IMR-90 (cell line): ENCODE results near the gene IRAK2.

Source experiments
- CEBPB ChIP-seq: IDR thresholded peaks from 2 replicates; pipeline ENCODE4 v1.6.1; 2012; ENCODE audit warnings: low read depth, low read length, improper control_type of control experiment
- CTCF ChIP-seq: conservative IDR thresholded peaks from 2 replicates; pipeline ENCODE4 v1.5.1; 2012; ENCODE audit warnings: mild to moderate bottlenecking, low read depth, low read length, improper control_type of control experiment
- ELK1 ChIP-seq: fragments of 150-350 bp; IDR thresholded peaks from 2 replicates; pipeline ENCODE4 v1.6.1; 2016; ENCODE audit warnings: low read depth, mild to moderate bottlenecking, low read length, moderate library complexity, borderline replicate concordance
- FOS ChIP-seq: fragments of 150-350 bp; IDR thresholded peaks from 2 replicates; pipeline ENCODE4 v1.6.1; 2016; ENCODE audit warnings: low read depth, low read length
- MAFK ChIP-seq: IDR thresholded peaks from 2 replicates; pipeline ENCODE4 v1.6.1; 2012; ENCODE audit warnings: low read depth, low read length, improper control_type of control experiment
- MXI1 ChIP-seq: IDR thresholded peaks from 2 replicates; pipeline ENCODE4 v1.6.1; 2012; ENCODE audit warnings: low read depth, mild to moderate bottlenecking, low read length, moderate library complexity, borderline replicate concordance
- NFE2L2 ChIP-seq: fragments of 150-350 bp; IDR thresholded peaks from 2 replicates; pipeline ENCODE4 v1.6.1; 2016; ENCODE audit warnings: low read depth, mild to moderate bottlenecking, low read length
- POLR2A ChIP-seq: IDR thresholded peaks from 2 replicates; pipeline ENCODE4 v1.6.1; 2012; ENCODE audit warnings: mild to moderate bottlenecking, low read depth, low read length
- RAD21 ChIP-seq: IDR thresholded peaks from 2 replicates; pipeline ENCODE4 v1.6.1; 2012; ENCODE audit warnings: low read length, improper control_type of control experiment
- RFX5 ChIP-seq: IDR thresholded peaks from 2 replicates; pipeline ENCODE4 v1.8.0; 2012; ENCODE audit warnings: low read depth, mild to moderate bottlenecking, low read length, moderate library complexity
- SMC3 ChIP-seq: fragments of 150-350 bp; IDR thresholded peaks from 2 replicates; pipeline ENCODE4 v1.6.1; 2016; ENCODE audit warnings: low read depth, mild to moderate bottlenecking, antibody characterized with exemption, low read length, moderate library complexity
- USF2 ChIP-seq: fragments of 150-350 bp; IDR thresholded peaks from 2 replicates; pipeline ENCODE4 v1.6.1; 2017; ENCODE audit warnings: mild to moderate bottlenecking, antibody characterized with exemption, low read length, low read depth

DNA sequence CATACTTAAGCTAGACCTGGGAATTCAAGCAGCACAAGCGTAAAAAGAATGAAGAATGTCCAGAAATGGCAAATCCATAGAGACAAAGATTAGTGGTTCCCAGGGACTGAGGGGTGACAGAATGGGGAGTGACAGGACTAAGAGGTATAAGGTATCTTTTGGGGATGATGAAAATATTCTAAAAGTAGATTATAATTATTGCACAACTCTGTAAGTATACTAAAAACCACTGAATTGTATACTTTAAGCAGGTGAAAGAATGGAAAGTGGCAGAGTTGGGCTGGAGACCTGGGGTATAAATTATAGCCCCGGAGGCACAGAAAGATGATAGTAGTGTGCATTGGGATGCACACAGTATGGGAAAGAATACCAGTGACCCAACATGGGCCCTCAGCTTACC is 43.7 kb upstream of the IRAK2 start:
- TF ChIP-seq CEBPB (peak; percentile 53), CTCF (no peak), MXI1 (no peak), RFX5 (no peak), USF2 (no peak), NFE2L2 (no peak), SMC3 (no peak), POLR2A (no peak), ELK1 (no peak), FOS (no peak), MAFK (no peak), RAD21 (no peak)
